ENCODE data around the gene PDE4DIP.
"Not testable (repeated sequence)": the region's sequence is repeated elsewhere in the genome, so short reads cannot be mapped to it uniquely, and the experiment has no call there.

The PDE4DIP gene

DNA sequence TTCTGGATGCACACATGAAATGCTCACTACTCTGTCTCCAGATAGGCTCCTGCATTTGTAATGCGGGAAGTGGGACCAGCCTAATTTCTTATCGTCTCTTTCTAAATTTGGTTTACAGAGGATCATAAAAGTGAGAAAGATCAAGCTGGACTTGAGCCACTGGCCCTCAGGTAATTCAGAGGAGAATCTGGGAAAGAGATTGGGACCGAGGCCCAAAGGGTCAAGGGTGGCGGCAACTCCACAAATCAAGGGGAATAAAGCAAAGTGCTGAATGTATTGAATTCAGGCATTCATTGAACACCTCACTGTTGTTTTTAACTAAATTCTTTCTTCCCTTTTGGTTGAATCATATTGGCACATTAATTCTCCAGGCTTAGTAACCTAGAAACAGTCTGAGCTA lies 164.1 kb downstream of the PDE4DIP start:
- H3K4me3 ChIP-seq (ENCODE audit: low read depth in 1 of 2, low read length in 2 of 2); H3K4me1 ChIP-seq (ENCODE audit: control insufficient read depth in 1 of 2, insufficient read depth in 2 of 2, low read length in 2 of 2); H3K27me3 ChIP-seq (ENCODE audit: control insufficient read depth in 1 of 2, insufficient read depth in 2 of 2, low read length in 2 of 2); H3K9ac ChIP-seq (ENCODE audit: low read depth in 1 of 2, low read length in 2 of 2); H3K36me3 ChIP-seq (ENCODE audit: control insufficient read depth in 1 of 2, insufficient read depth in 2 of 2, low read length in 2 of 2); H3K9me3 ChIP-seq (ENCODE audit: control insufficient read depth in 1 of 2, low read length in 2 of 2); H3K27ac ChIP-seq (ENCODE audit: low read depth, low read length): not testable (repeated sequence)

GRCh38 chr1:149008769-149009168 lies 164.5 kb downstream of the PDE4DIP start:
- H3K27ac ChIP-seq (ENCODE audit: low read depth, low read length); H3K27me3 ChIP-seq (ENCODE audit: control insufficient read depth in 1 of 2, insufficient read depth in 2 of 2, low read length in 2 of 2); H3K36me3 ChIP-seq (ENCODE audit: control insufficient read depth in 1 of 2, insufficient read depth in 2 of 2, low read length in 2 of 2): not testable (repeated sequence)

DNA sequence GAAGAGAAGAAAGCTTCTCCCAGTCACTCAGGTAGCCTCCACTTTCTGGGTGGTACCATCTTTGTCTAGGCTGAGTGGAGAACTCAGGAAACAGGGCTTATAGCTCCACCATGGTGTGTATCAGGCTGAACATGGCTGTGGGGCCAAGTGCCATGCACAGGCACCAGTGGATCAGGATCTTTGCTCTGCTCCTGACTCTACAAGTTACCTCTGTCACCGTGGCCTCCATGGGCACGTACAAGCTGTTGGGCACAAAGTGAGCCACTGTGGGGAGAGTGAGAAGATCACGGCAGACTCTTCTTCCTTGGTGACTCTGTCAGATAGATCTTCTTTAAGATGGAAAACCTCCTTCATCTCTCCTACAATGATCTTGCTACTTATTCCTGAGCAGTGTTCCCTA lies 165.5 kb downstream of the PDE4DIP start:
- not testable (repeated sequence) for H3K9me3 ChIP-seq (ENCODE audit: control insufficient read depth in 1 of 2, low read length in 2 of 2); H3K9ac ChIP-seq (ENCODE audit: low read depth in 1 of 2, low read length in 2 of 2); H3K36me3 ChIP-seq (ENCODE audit: control insufficient read depth in 1 of 2, insufficient read depth in 2 of 2, low read length in 2 of 2); H3K27ac ChIP-seq (ENCODE audit: low read depth, low read length); H3K27me3 ChIP-seq (ENCODE audit: control insufficient read depth in 1 of 2, insufficient read depth in 2 of 2, low read length in 2 of 2); H3K4me1 ChIP-seq (ENCODE audit: control insufficient read depth in 1 of 2, insufficient read depth in 2 of 2, low read length in 2 of 2); H3K4me3 ChIP-seq (ENCODE audit: low read depth in 1 of 2, low read length in 2 of 2)

More at GRCh38 chr1:149008769-149009168, 164.5 kb downstream of the PDE4DIP start:
- H3K4me1 ChIP-seq (ENCODE audit: control insufficient read depth in 1 of 2, insufficient read depth in 2 of 2, low read length in 2 of 2); H3K4me3 ChIP-seq (ENCODE audit: low read depth in 1 of 2, low read length in 2 of 2); H3K9ac ChIP-seq (ENCODE audit: low read depth in 1 of 2, low read length in 2 of 2); H3K9me3 ChIP-seq (ENCODE audit: control insufficient read depth in 1 of 2, low read length in 2 of 2): not testable (repeated sequence)

DNA sequence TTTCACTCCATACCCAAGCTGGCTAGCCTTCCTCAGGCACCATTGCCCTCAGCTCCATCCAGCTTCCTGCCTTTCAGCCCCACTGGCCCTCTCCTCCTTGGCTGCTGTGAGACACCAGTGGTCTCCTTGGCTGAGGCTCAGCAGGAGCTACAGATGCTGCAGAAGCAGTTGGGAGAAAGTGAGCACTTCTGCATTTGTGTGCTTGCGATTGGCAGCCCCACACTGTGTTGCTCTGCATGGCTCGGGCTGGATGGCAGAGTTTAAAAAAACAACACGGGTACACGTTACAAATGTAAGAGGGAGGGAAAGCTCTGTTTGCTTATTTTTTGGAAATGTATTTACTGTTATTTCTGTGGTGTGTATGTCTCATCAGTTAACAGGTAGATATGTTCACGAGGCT lies 168.4 kb downstream of the PDE4DIP start:
- H3K4me1 ChIP-seq (ENCODE audit: control insufficient read depth in 1 of 2, insufficient read depth in 2 of 2, low read length in 2 of 2); H3K36me3 ChIP-seq (ENCODE audit: control insufficient read depth in 1 of 2, insufficient read depth in 2 of 2, low read length in 2 of 2); H3K27ac ChIP-seq (ENCODE audit: low read depth, low read length); H3K4me3 ChIP-seq (ENCODE audit: low read depth in 1 of 2, low read length in 2 of 2); H3K27me3 ChIP-seq (ENCODE audit: control insufficient read depth in 1 of 2, insufficient read depth in 2 of 2, low read length in 2 of 2); H3K9me3 ChIP-seq (ENCODE audit: control insufficient read depth in 1 of 2, low read length in 2 of 2); H3K9ac ChIP-seq (ENCODE audit: low read depth in 1 of 2, low read length in 2 of 2): not testable (repeated sequence)

GRCh38 chr1:149013513-149013912 lies 169.3 kb downstream of the PDE4DIP start:
- H3K9me3 ChIP-seq (ENCODE audit: control insufficient read depth in 1 of 2, low read length in 2 of 2); H3K4me1 ChIP-seq (ENCODE audit: control insufficient read depth in 1 of 2, insufficient read depth in 2 of 2, low read length in 2 of 2); H3K9ac ChIP-seq (ENCODE audit: low read depth in 1 of 2, low read length in 2 of 2); H3K27ac ChIP-seq (ENCODE audit: low read depth, low read length); H3K27me3 ChIP-seq (ENCODE audit: control insufficient read depth in 1 of 2, insufficient read depth in 2 of 2, low read length in 2 of 2); H3K4me3 ChIP-seq (ENCODE audit: low read depth in 1 of 2, low read length in 2 of 2); H3K36me3 ChIP-seq (ENCODE audit: control insufficient read depth in 1 of 2, insufficient read depth in 2 of 2, low read length in 2 of 2): not testable (repeated sequence)

DNA sequence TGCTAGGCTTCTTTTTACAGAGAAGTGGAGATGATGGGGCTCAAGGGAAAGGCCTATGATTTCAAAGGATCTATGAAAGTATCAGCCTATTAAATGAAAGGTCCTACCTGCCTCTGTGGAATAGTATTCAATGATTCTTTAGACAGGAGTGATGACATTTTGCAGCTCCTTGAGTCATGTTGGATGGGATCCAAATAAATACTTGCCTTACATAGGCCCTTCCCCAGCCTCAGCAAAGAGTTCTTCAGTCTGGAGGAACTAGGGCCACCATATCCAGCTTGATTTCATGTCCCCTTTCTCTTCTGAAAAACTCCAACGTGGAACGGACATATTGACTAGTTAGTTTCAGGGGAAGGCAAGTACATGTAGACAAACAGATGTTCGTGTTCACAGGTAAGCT lies 171.3 kb downstream of the PDE4DIP start:
- H3K27me3 ChIP-seq (ENCODE audit: control insufficient read depth in 1 of 2, insufficient read depth in 2 of 2, low read length in 2 of 2); H3K4me3 ChIP-seq (ENCODE audit: low read depth in 1 of 2, low read length in 2 of 2); H3K4me1 ChIP-seq (ENCODE audit: control insufficient read depth in 1 of 2, insufficient read depth in 2 of 2, low read length in 2 of 2); H3K9me3 ChIP-seq (ENCODE audit: control insufficient read depth in 1 of 2, low read length in 2 of 2); H3K36me3 ChIP-seq (ENCODE audit: control insufficient read depth in 1 of 2, insufficient read depth in 2 of 2, low read length in 2 of 2); H3K9ac ChIP-seq (ENCODE audit: low read depth in 1 of 2, low read length in 2 of 2); H3K27ac ChIP-seq (ENCODE audit: low read depth, low read length): not testable (repeated sequence)

- H3K4me3 ChIP-seq (ENCODE audit: low read depth in 1 of 2, low read length in 2 of 2); H3K9ac ChIP-seq (ENCODE audit: low read depth in 1 of 2, low read length in 2 of 2); H3K4me1 ChIP-seq (ENCODE audit: control insufficient read depth in 1 of 2, insufficient read depth in 2 of 2, low read length in 2 of 2); H3K27ac ChIP-seq (ENCODE audit: low read depth, low read length); H3K36me3 ChIP-seq (ENCODE audit: control insufficient read depth in 1 of 2, insufficient read depth in 2 of 2, low read length in 2 of 2); H3K9me3 ChIP-seq (ENCODE audit: control insufficient read depth in 1 of 2, low read length in 2 of 2); H3K27me3 ChIP-seq (ENCODE audit: control insufficient read depth in 1 of 2, insufficient read depth in 2 of 2, low read length in 2 of 2): not testable (repeated sequence)
These were observed 172.4 kb downstream of the PDE4DIP start for GRCh38 chr1:149016626-149017025.

DNA sequence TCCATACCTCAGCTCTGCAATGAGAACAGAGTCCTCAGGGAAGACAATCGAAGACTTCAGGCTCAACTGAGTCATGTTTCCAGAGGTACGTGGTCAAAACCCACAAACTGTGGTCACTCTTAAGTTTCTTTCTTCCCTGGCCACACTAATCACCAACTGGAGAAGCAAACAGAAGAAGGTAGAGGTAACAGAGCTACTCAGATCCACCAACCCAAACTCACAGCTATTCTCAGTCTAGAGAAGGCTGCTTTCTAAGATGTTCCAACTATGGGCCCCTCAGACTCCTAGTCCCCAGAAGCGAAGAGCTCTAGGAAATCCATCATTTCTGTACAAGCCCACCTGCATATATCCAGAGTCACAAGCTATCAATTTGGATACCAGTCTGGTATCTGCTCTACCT lies 174.3 kb downstream of the PDE4DIP start:
- not testable (repeated sequence) for H3K27me3 ChIP-seq (ENCODE audit: control insufficient read depth in 1 of 2, insufficient read depth in 2 of 2, low read length in 2 of 2); H3K4me1 ChIP-seq (ENCODE audit: control insufficient read depth in 1 of 2, insufficient read depth in 2 of 2, low read length in 2 of 2); H3K27ac ChIP-seq (ENCODE audit: low read depth, low read length); H3K4me3 ChIP-seq (ENCODE audit: low read depth in 1 of 2, low read length in 2 of 2); H3K36me3 ChIP-seq (ENCODE audit: control insufficient read depth in 1 of 2, insufficient read depth in 2 of 2, low read length in 2 of 2); H3K9me3 ChIP-seq (ENCODE audit: control insufficient read depth in 1 of 2, low read length in 2 of 2); H3K9ac ChIP-seq (ENCODE audit: low read depth in 1 of 2, low read length in 2 of 2)

DNA sequence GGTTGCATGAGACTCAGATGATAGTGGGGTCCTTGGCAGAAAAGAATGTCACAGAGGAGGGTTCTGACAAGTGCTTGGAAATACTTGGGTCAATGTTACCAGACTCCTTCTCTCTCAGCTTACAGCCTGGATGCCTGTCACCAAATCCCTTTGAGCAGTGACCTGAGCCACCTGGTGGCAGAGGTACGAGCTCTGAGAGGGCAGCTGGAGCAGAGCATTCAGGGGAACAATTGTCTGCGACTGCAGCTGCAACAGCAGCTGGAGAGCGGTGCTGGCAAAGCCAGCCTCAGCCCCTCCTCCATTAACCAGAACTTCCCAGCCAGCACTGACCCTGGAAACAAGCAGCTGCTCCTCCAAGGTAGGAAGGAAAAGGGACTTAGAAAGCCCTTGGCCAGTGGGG lies 180.1 kb downstream of the PDE4DIP start:
- not testable (repeated sequence) for H3K9me3 ChIP-seq (ENCODE audit: control insufficient read depth in 1 of 2, low read length in 2 of 2); H3K9ac ChIP-seq (ENCODE audit: low read depth in 1 of 2, low read length in 2 of 2); H3K36me3 ChIP-seq (ENCODE audit: control insufficient read depth in 1 of 2, insufficient read depth in 2 of 2, low read length in 2 of 2); H3K27me3 ChIP-seq (ENCODE audit: control insufficient read depth in 1 of 2, insufficient read depth in 2 of 2, low read length in 2 of 2); H3K4me3 ChIP-seq (ENCODE audit: low read depth in 1 of 2, low read length in 2 of 2); H3K4me1 ChIP-seq (ENCODE audit: control insufficient read depth in 1 of 2, insufficient read depth in 2 of 2, low read length in 2 of 2); H3K27ac ChIP-seq (ENCODE audit: low read depth, low read length)

- H3K27me3 ChIP-seq (ENCODE audit: control insufficient read depth in 1 of 2, insufficient read depth in 2 of 2, low read length in 2 of 2); H3K4me3 ChIP-seq (ENCODE audit: low read depth in 1 of 2, low read length in 2 of 2); H3K27ac ChIP-seq (ENCODE audit: low read depth, low read length); H3K4me1 ChIP-seq (ENCODE audit: control insufficient read depth in 1 of 2, insufficient read depth in 2 of 2, low read length in 2 of 2); H3K9me3 ChIP-seq (ENCODE audit: control insufficient read depth in 1 of 2, low read length in 2 of 2); H3K9ac ChIP-seq (ENCODE audit: low read depth in 1 of 2, low read length in 2 of 2); H3K36me3 ChIP-seq (ENCODE audit: control insufficient read depth in 1 of 2, insufficient read depth in 2 of 2, low read length in 2 of 2): not testable (repeated sequence)
These were observed 189.7 kb downstream of the PDE4DIP start for GRCh38 chr1:149033916-149034315.

DNA sequence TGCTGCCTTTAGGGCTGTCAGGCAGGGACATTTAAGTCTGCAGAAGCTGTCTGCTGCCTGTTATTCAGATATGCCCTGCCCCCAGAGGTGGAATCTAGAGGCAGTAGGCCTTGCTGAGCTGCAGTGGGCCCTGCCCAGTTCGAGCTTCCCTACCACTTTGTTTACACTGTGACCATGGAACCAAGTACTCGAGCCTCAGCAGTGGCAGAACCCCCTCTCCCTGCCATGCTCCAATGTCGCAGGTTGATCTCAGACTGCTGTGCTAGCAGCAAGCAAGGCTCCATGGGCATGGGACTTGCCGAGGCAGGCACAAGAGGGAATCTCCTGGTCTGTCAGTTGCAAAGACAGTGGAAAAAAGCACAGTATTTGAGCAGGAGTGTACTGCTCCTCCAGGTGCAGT lies 198.8 kb downstream of the PDE4DIP start:
- H3K4me3 ChIP-seq (ENCODE audit: low read depth in 1 of 2, low read length in 2 of 2); H3K27me3 ChIP-seq (ENCODE audit: control insufficient read depth in 1 of 2, insufficient read depth in 2 of 2, low read length in 2 of 2); H3K27ac ChIP-seq (ENCODE audit: low read depth, low read length); H3K9me3 ChIP-seq (ENCODE audit: control insufficient read depth in 1 of 2, low read length in 2 of 2); H3K9ac ChIP-seq (ENCODE audit: low read depth in 1 of 2, low read length in 2 of 2); H3K4me1 ChIP-seq (ENCODE audit: control insufficient read depth in 1 of 2, insufficient read depth in 2 of 2, low read length in 2 of 2); H3K36me3 ChIP-seq (ENCODE audit: control insufficient read depth in 1 of 2, insufficient read depth in 2 of 2, low read length in 2 of 2): not testable (repeated sequence)

Data from duodenal mucosa (tissue), 2 donors.